ENCODE results near the gene SLC50A1. TPM values are rescaled to one million over a fixed set of nuclear protein-coding genes. Genes with fewer than 3 reads are reported as not detected.

SLC50A1 gene
- total and polyA plus RNA-seq, 2 of the 8 experiments (the other 6 are each of a cell fraction or from before 2014, with no cell fraction given), result 36.5 to 90.8 TPM

DNA sequence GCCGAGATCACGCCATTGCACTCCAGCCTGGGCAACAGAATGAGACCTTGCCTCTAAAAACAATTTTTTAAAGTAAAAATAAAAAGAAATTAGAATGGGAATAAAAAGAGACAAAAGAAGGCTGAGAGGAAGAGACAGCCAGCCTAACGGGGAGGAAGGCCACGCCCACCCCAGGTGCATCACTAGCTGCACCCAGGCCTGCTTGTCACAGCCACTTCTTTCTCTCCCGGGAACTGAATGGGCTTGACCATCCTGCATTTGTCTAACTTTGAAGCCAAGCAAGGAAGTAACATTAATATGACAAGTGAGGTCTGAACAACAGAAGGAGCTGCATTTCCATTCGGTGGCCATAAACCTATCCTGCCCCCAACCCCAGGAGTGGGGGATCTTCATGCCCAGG, 28.8 kb upstream of the SLC50A1 start:
- H3K4ac ChIP-seq (replicated peaks; ENCODE audit: insufficient read length, low read depth, low read length), result no peak overlapping the region
- 79% methylated on average over 6 of the region's 6 CpGs; no CpG with 5 or more reads in 1 of the 2 experiments for WGBS, 2 experiments (ENCODE audit: extremely low coverage in 1 of 2, insufficient coverage in 1 of 2, insufficient read length in 1 of 2, insufficient replicate concordance in 2 of 2, low coverage in 1 of 2, low lambda C conversion rate in 2 of 2, missing lambda C conversion rate in 1 of 2)
- H3K18ac ChIP-seq (ENCODE audit: extremely low read depth, low read length), result no peak overlapping the region
- CTCF ChIA-PET (ENCODE audit: partially characterized antibody), result interaction anchor here (0.8 to 3.5 kb wide), 14 partner anchors 8 to 70 kb away, joined by 3 to 29 read pairs (median 4); no protein-coding TSS in a partner anchor
- H3K23me2 ChIP-seq (ENCODE audit: low read depth, low read length), result no peaks in the 10 kb centered on the region
- H2AK5ac ChIP-seq (ENCODE audit: low read depth, low read length), result no peak overlapping the region
- H3K56ac ChIP-seq (replicated peaks; ENCODE audit: insufficient read length, low read depth, low read length), result no peak overlapping the region
- H4K8ac ChIP-seq (ENCODE audit: extremely low read depth, insufficient read depth, low read length), result no peak overlapping the region
- H3K14ac ChIP-seq (ENCODE audit: insufficient read length), result no peak overlapping the region
- H3K27me3 ChIP-seq (replicated peaks in 1 of 4; ENCODE audit: control insufficient read depth in 3 of 4, extremely low read depth in 1 of 4, insufficient read depth in 3 of 4, low read length in 3 of 4), result no peaks in the 10 kb centered on the region
- H2AFZ ChIP-seq (ENCODE audit: low read length), result no peak overlapping the region
- DNase-seq (ENCODE audit: low read depth in 1 of 2, low spot score in 2 of 2) (no peak), FAIRE-seq (no peak)
- no peak overlapping the region for H3K23ac ChIP-seq (ENCODE audit: insufficient read length)
- H2BK20ac ChIP-seq (ENCODE audit: low read length), result no peak overlapping the region
- H4K20me1 ChIP-seq (replicated peaks in 1 of 2; ENCODE audit: control insufficient read depth in 1 of 2, insufficient read depth in 2 of 2, low read length in 2 of 2), result peaks cover 0 to 4% of the 10 kb centered on the region in 2 experiments
- H2BK12ac ChIP-seq (ENCODE audit: low read depth, low read length), result no peak overlapping the region
- H3K4me1 ChIP-seq (replicated peaks in 1 of 4; ENCODE audit: control insufficient read depth in 3 of 4, insufficient read depth in 4 of 4, low read length in 3 of 4), result no peaks in the 10 kb centered on the region
- H3K9me3 ChIP-seq (ENCODE audit: insufficient read depth in 2 of 2, low read depth in 1 of 2, low read length in 1 of 2), result no peaks in the 10 kb centered on the region
- TF ChIP-seq EZH2 (IDR thresholded peaks at IDR 0.05; ENCODE audit: low read depth, low read length, severe bottlenecking) (no peak), POU5F1 (IDR thresholded peaks at IDR 0.05; ENCODE audit: low read depth, low read length) (no peak), RBBP5 (IDR thresholded peaks at IDR 0.05; ENCODE audit: borderline replicate concordance, low read depth, low read length) (no peak), JUND (IDR thresholded peaks at IDR 0.05; ENCODE audit: low read length) (no peak)
- H3K4me2 ChIP-seq (ENCODE audit: insufficient read depth in 1 of 2, low read depth in 2 of 2, low read length in 2 of 2), result no peak overlapping the region
- no peak overlapping the region for H4K5ac ChIP-seq (ENCODE audit: insufficient read length, low read depth, low read length)
- no peak overlapping the region for H3K9ac ChIP-seq (replicated peaks in 1 of 4; ENCODE audit: extremely low read depth in 1 of 4, low read depth in 3 of 4, low read length in 3 of 4)
- H4K91ac ChIP-seq (replicated peaks; ENCODE audit: insufficient read length, low read length), result no peak overlapping the region
- H2BK120ac ChIP-seq (replicated peaks; ENCODE audit: low read depth, low read length), result no peak overlapping the region
- no peaks in the 10 kb centered on the region for H3K79me1 ChIP-seq (ENCODE audit: low read depth, low read length)
- H3K79me2 ChIP-seq (ENCODE audit: control insufficient read depth in 1 of 2, insufficient read depth in 2 of 2, low read length in 2 of 2), result no peaks in the 10 kb centered on the region
- H2BK15ac ChIP-seq (ENCODE audit: low read length), result no peak overlapping the region
- H2BK5ac ChIP-seq (ENCODE audit: low read depth, low read length), result no peak overlapping the region
- POLR2A ChIA-PET (ENCODE audit: partially characterized antibody), result no interaction called here
- H3K36me3 ChIP-seq (ENCODE audit: control insufficient read depth in 2 of 4, insufficient read depth in 4 of 4, low read length in 3 of 4), result no peaks in the 10 kb centered on the region
- no peak overlapping the region for H3K27ac ChIP-seq (ENCODE audit: low read depth, low read length)
- no peak overlapping the region for H3K4me3 ChIP-seq (ENCODE audit: extremely low read depth in 1 of 4, insufficient read depth in 2 of 4, low read depth in 3 of 4, low read length in 4 of 4)
